AG04450 (cell line): Measurements from ENCODE around the gene RFESD. TPM values are rescaled to one million over a fixed set of nuclear protein-coding genes. Genes with fewer than 3 reads are reported as not detected.

Experiments
- CTCF ChIA-PET: fragments of 300-600, 350-600 bp; formaldehyde crosslinking; extraction: SDS; loops from one replicate; lab custom pipeline; 2022; ENCODE audit warnings: antibody characterized with exemption, inconsistent platforms; lab: Charles Lee
- POLR2A ChIA-PET: fragments of 350-600 bp; formaldehyde crosslinking; extraction: SDS; loops from one replicate; lab custom pipeline; 2021; ENCODE audit warnings: antibody characterized with exemption, inconsistent platforms; lab: Yijun Ruan, JAX
- DNase-seq: peaks from one replicate; pipeline ENCODE4 v3.0.0-alpha.2; 2011; ENCODE audit warnings: low read depth, low spot score
- H3K27ac ChIP-seq: one replicate; pipeline ENCODE4 v1.5.1; 2012; ENCODE audit warnings: low read depth, low read length, control low read depth
- H3K27me3 ChIP-seq: one replicate; pipeline ENCODE4 v1.6.0; 2012; ENCODE audit warnings: low read length; ENCODE audit not compliant: control insufficient read depth, insufficient read depth
- H3K4me3 ChIP-seq: 2 replicates; pipeline ENCODE4 v1.5.1; 2011; ENCODE audit warnings: mild to moderate bottlenecking, low read depth, low read length, control low read depth
- H3K9me3 ChIP-seq: 2 replicates; pipeline ENCODE4 v1.5.1; 2012; ENCODE audit warnings: low read length; ENCODE audit not compliant: control insufficient read depth, insufficient read depth
- CTCF ChIP-seq: IDR thresholded peaks from 2 replicates; pipeline ENCODE4 v1.5.1; 2011; ENCODE audit warnings: low read depth, low read length, control low read depth, inconsistent platforms
- polyA plus RNA-seq: library from polyadenylated mRNA; depleted of rRNA; stranded (reverse); fragments of >200 nt; gene quantifications from 2 replicates; pipeline ENCODE4 v1.2.3, GENCODE V29; 2011

The RFESD gene
- polyA plus RNA-seq, 1 experiment = 3.8 TPM

GRCh38 chr5:95647886-95648860 lies 1.6 kb downstream of the RFESD start:
- H3K4me3 ChIP-seq = no peak overlapping the region
- DNase-seq = no peak

GRCh38 chr5:95649274-95649673 lies 2.7 kb downstream of the RFESD start:
- TF ChIP-seq CTCF = no peak
- CTCF ChIA-PET = no interaction called here
- POLR2A ChIA-PET = no interaction called here

More at GRCh38 chr5:95647886-95648860, 1.6 kb downstream of the RFESD start:
- no peak for TF ChIP-seq CTCF
- CTCF ChIA-PET = interaction anchor here (1.5 to 4.4 kb wide), 2 partner anchors 16 to 199 kb away, joined by 6 to 35 read pairs; no protein-coding TSS in a partner anchor
- POLR2A ChIA-PET = interaction anchor here (2.1 kb wide), 1 partner anchor 83 kb away, joined by 33 read pairs; the partner anchor contains the start of gene RHOBTB3
- Histone ChIP-seq H3K27me3 (no peaks in the 10 kb centered on the region), H3K27ac (no peak overlapping the region), H3K9me3 (no peaks in the 10 kb centered on the region)

GRCh38 chr5:95649842-95650620 lies 3.5 kb downstream of the RFESD start:
- Histone ChIP-seq H3K4me3 (no peak overlapping the region), H3K9me3 (no peaks in the 10 kb centered on the region), H3K27me3 (no peaks in the 10 kb centered on the region), H3K27ac (no peak overlapping the region)
- CTCF ChIA-PET = interaction anchor here (1.1 to 4.7 kb wide), 2 partner anchors 14 to 197 kb away, joined by 3 to 36 read pairs; no protein-coding TSS in a partner anchor
- POLR2A ChIA-PET = no interaction called here
- TF ChIP-seq CTCF = no peak
- no peak for DNase-seq

More at GRCh38 chr5:95649274-95649673, 2.7 kb downstream of the RFESD start:
- no peak for DNase-seq
- Histone ChIP-seq H3K27me3 (no peaks in the 10 kb centered on the region), H3K27ac (no peak overlapping the region), H3K9me3 (no peaks in the 10 kb centered on the region), H3K4me3 (no peak overlapping the region)

- no peak for DNase-seq
- ChIA-PET POLR2A (no interaction called here), CTCF (interaction anchor here (0.6 to 4.7 kb wide), 2 partner anchors 9 to 11 kb away, joined by 3 to 36 read pairs; no protein-coding TSS in a partner anchor)
- no peak overlapping the region for H3K4me3 ChIP-seq
- no peak overlapping the region for H3K27ac ChIP-seq
- TF ChIP-seq CTCF = no peak
- no peaks in the 10 kb centered on the region for H3K27me3 ChIP-seq
- no peaks in the 10 kb centered on the region for H3K9me3 ChIP-seq
These were observed 6.3 kb downstream of the RFESD start for GRCh38 chr5:95652849-95653248.
